IPS DF 4.7 (cell line): Measurements from ENCODE around the gene SPACA9.
A peak's percentile ranks its signal among the peaks of the same experiment; 100 is the strongest.

Experiments used
- DNase-seq: peaks from one replicate; pipeline ENCODE4 v3.0.0-alpha.2; 2013; ENCODE audit warnings: low spot score; ENCODE audit errors: extremely low read depth

The SPACA9 gene

GRCh38 chr9:132894346-132894745 lies 15.6 kb downstream of the SPACA9 start:
- no peak for DNase-seq

GRCh38 chr9:132894862-132895835 lies 16.5 kb downstream of the SPACA9 start:
- no peak for DNase-seq

- no peak for DNase-seq
These were observed 17.6 kb downstream of the SPACA9 start for GRCh38 chr9:132896264-132896663.

- no peak for DNase-seq
These were observed 18.2 kb downstream of the SPACA9 start for GRCh38 chr9:132896906-132897305.

GRCh38 chr9:132898051-132898450 lies 19.4 kb downstream of the SPACA9 start:
- DNase-seq: no peak

GRCh38 chr9:132901858-132902831 lies 23.4 kb downstream of the SPACA9 start:
- peak; percentile 66 for DNase-seq

- DNase-seq: no peak
These were observed 25.1 kb downstream of the SPACA9 start for GRCh38 chr9:132903574-132904492.

- no peak for DNase-seq
These were observed 27.0 kb downstream of the SPACA9 start for GRCh38 chr9:132905726-132906125.

- DNase-seq: no peak
These were observed 29.9 kb downstream of the SPACA9 start for GRCh38 chr9:132908635-132909034.

- no peak for DNase-seq
These were observed 30.6 kb downstream of the SPACA9 start for GRCh38 chr9:132909311-132909710.

- DNase-seq: no peak
These were observed 31.7 kb downstream of the SPACA9 start for GRCh38 chr9:132910376-132910775.

GRCh38 chr9:132912131-132912530 lies 33.4 kb downstream of the SPACA9 start:
- no peak for DNase-seq

- DNase-seq: no peak
These were observed 36.2 kb downstream of the SPACA9 start for GRCh38 chr9:132914924-132915323.

- DNase-seq: no peak
These were observed 41.0 kb downstream of the SPACA9 start for GRCh38 chr9:132919614-132920268.

GRCh38 chr9:132923346-132923902 lies 44.7 kb downstream of the SPACA9 start:
- DNase-seq: no peak

GRCh38 chr9:132927704-132928103 lies 49.0 kb downstream of the SPACA9 start:
- no peak for DNase-seq

GRCh38 chr9:132931178-132931735 lies 52.6 kb downstream of the SPACA9 start:
- DNase-seq: no peak

- no peak for DNase-seq
These were observed 56.3 kb downstream of the SPACA9 start for GRCh38 chr9:132935026-132935425.

GRCh38 chr9:132937463-132937901 lies 58.8 kb downstream of the SPACA9 start:
- no peak for DNase-seq

GRCh38 chr9:132939169-132939568 lies 60.5 kb downstream of the SPACA9 start:
- no peak for DNase-seq
